Measurements from ENCODE around the gene ELK1. TPM values are rescaled to one million over a fixed set of nuclear protein-coding genes. Genes with fewer than 3 reads are reported as not detected.

ELK1 gene
- total RNA-seq, 2 donors from 2014 or later = 23.8 to 33.4 TPM

- H3K27ac ChIP-seq = no peak overlapping the region
- H3K4me1 ChIP-seq (ENCODE audit: control insufficient read depth in 1 of 2, low read depth in 2 of 2) = peaks cover 6 to 26% of the 10 kb centered on the region in 2 donors
- DNase-seq (ENCODE audit: low spot score) (no peak), ATAC-seq (ENCODE audit: insufficient number of reproducible peaks, low FRiP score, low read depth) (no peak)
- H3K27me3 ChIP-seq (replicated peaks; ENCODE audit: insufficient read depth) = no peaks in the 10 kb centered on the region
- H3K9me3 ChIP-seq = no peaks in the 10 kb centered on the region
- no peaks in the 10 kb centered on the region for H3K36me3 ChIP-seq
- H3K4me3 ChIP-seq = peak overlapping the region; percentile 86
- TF ChIP-seq CTCF (IDR thresholded peaks at IDR 0.05) = no peak
These were observed 591 bp downstream of the ELK1 start for GRCh38 chrX:47649781-47650163.

GRCh38 chrX:47649271-47649670 lies 1.1 kb downstream of the ELK1 start:
- ATAC-seq (ENCODE audit: insufficient number of reproducible peaks, low FRiP score, low read depth) (no peak), DNase-seq (ENCODE audit: low spot score) (no peak)
- Histone ChIP-seq H3K4me1 (ENCODE audit: control insufficient read depth in 1 of 2, low read depth in 2 of 2) (peaks cover 6 to 26% of the 10 kb centered on the region in 2 donors), H3K9me3 (no peaks in the 10 kb centered on the region), H3K36me3 (no peaks in the 10 kb centered on the region), H3K4me3 (peak overlapping the region; percentile 86), H3K27me3 (replicated peaks; ENCODE audit: insufficient read depth) (no peaks in the 10 kb centered on the region), H3K27ac (no peak overlapping the region)
- TF ChIP-seq CTCF (IDR thresholded peaks at IDR 0.05) = no peak

- no peak for TF ChIP-seq CTCF (IDR thresholded peaks at IDR 0.05)
- H3K9me3 ChIP-seq = no peaks in the 10 kb centered on the region
- no peaks in the 10 kb centered on the region for H3K36me3 ChIP-seq
- H3K27me3 ChIP-seq (replicated peaks; ENCODE audit: insufficient read depth) = no peaks in the 10 kb centered on the region
- no peak for ATAC-seq (ENCODE audit: insufficient number of reproducible peaks, low FRiP score, low read depth)
- no peak overlapping the region for H3K27ac ChIP-seq
- no peak for DNase-seq (ENCODE audit: low spot score)
- H3K4me1 ChIP-seq (ENCODE audit: control insufficient read depth in 1 of 2, low read depth in 2 of 2) = peaks cover 6 to 26% of the 10 kb centered on the region in 2 donors
- H3K4me3 ChIP-seq = no peak overlapping the region
These were observed 2.0 kb downstream of the ELK1 start for GRCh38 chrX:47648376-47648775.

GRCh38 chrX:47646636-47647035 lies 3.7 kb downstream of the ELK1 start:
- H3K4me1 ChIP-seq (ENCODE audit: control insufficient read depth in 1 of 2, low read depth in 2 of 2) = peaks cover 6 to 23% of the 10 kb centered on the region in 2 donors
- no peaks in the 10 kb centered on the region for H3K27me3 ChIP-seq (replicated peaks; ENCODE audit: insufficient read depth)
- TF ChIP-seq CTCF (IDR thresholded peaks at IDR 0.05) = no peak
- no peaks in the 10 kb centered on the region for H3K36me3 ChIP-seq
- ATAC-seq (ENCODE audit: insufficient number of reproducible peaks, low FRiP score, low read depth) = no peak
- DNase-seq (ENCODE audit: low spot score) = no peak
- H3K27ac ChIP-seq = no peak overlapping the region
- H3K9me3 ChIP-seq = no peaks in the 10 kb centered on the region
- no peak overlapping the region for H3K4me3 ChIP-seq

- no peaks in the 10 kb centered on the region for H3K36me3 ChIP-seq
- no peaks in the 10 kb centered on the region for H3K9me3 ChIP-seq
- peaks cover 6 to 17% of the 10 kb centered on the region in 2 donors for H3K4me1 ChIP-seq (ENCODE audit: control insufficient read depth in 1 of 2, low read depth in 2 of 2)
- no peak overlapping the region for H3K4me3 ChIP-seq
- no peaks in the 10 kb centered on the region for H3K27me3 ChIP-seq (replicated peaks; ENCODE audit: insufficient read depth)
- no peak for TF ChIP-seq CTCF (IDR thresholded peaks at IDR 0.05)
- ATAC-seq (ENCODE audit: insufficient number of reproducible peaks, low FRiP score, low read depth) (no peak), DNase-seq (ENCODE audit: low spot score) (no peak)
- no peak overlapping the region for H3K27ac ChIP-seq
These were observed 4.8 kb downstream of the ELK1 start for GRCh38 chrX:47645530-47645929.
